Measurements from ENCODE around the gene GREB1.

The GREB1 gene

GRCh38 chr2:11613297-11613696 lies 79.5 kb downstream of the GREB1 start:
- DNase-seq: no peak

GRCh38 chr2:11615209-11615608 lies 81.4 kb downstream of the GREB1 start:
- no peak for DNase-seq

- DNase-seq: no peak
These were observed 82.3 kb downstream of the GREB1 start for GRCh38 chr2:11616097-11616687.

GRCh38 chr2:11616851-11617415 lies 83.1 kb downstream of the GREB1 start:
- no peak for DNase-seq

GRCh38 chr2:11617527-11617926 lies 83.7 kb downstream of the GREB1 start:
- DNase-seq: no peak

GRCh38 chr2:11617984-11618707 lies 84.3 kb downstream of the GREB1 start:
- no peak for DNase-seq

GRCh38 chr2:11618708-11619062 lies 84.8 kb downstream of the GREB1 start:
- no peak for DNase-seq

GRCh38 chr2:11621410-11621809 lies 87.6 kb downstream of the GREB1 start:
- DNase-seq: no peak

- peak; percentile 12 for DNase-seq
These were observed 88.8 kb downstream of the GREB1 start for GRCh38 chr2:11622611-11623010.

GRCh38 chr2:11624893-11625292 lies 91.0 kb downstream of the GREB1 start:
- no peak for DNase-seq

- no peak for DNase-seq
These were observed 91.8 kb downstream of the GREB1 start for GRCh38 chr2:11625671-11626070.

GRCh38 chr2:11628675-11629074 lies 94.8 kb downstream of the GREB1 start:
- DNase-seq: no peak

GRCh38 chr2:11629215-11629614 lies 95.4 kb downstream of the GREB1 start:
- DNase-seq: no peak

GRCh38 chr2:11629851-11630250 lies 96.0 kb downstream of the GREB1 start:
- no peak for DNase-seq

- DNase-seq: no peak
These were observed 97.0 kb downstream of the GREB1 start for GRCh38 chr2:11630855-11631254.

- DNase-seq: no peak
These were observed 97.6 kb downstream of the GREB1 start for GRCh38 chr2:11631462-11631861.

GRCh38 chr2:11633923-11634478 lies 100.2 kb downstream of the GREB1 start:
- DNase-seq: no peak

- no peak for DNase-seq
These were observed 100.7 kb downstream of the GREB1 start for GRCh38 chr2:11634584-11634983.

- DNase-seq: no peak
These were observed 101.3 kb downstream of the GREB1 start for GRCh38 chr2:11635141-11635540.

- no peak for DNase-seq
These were observed 102.9 kb downstream of the GREB1 start for GRCh38 chr2:11636593-11637295.

- no peak for DNase-seq
These were observed 103.7 kb downstream of the GREB1 start for GRCh38 chr2:11637546-11637945.

GRCh38 chr2:11639503-11639902 lies 105.7 kb downstream of the GREB1 start:
- DNase-seq: no peak

GRCh38 chr2:11640132-11640531 lies 106.3 kb downstream of the GREB1 start:
- DNase-seq: no peak

- no peak for DNase-seq
These were observed 109.1 kb downstream of the GREB1 start for GRCh38 chr2:11642972-11643371.

Measured in NCI-H226 (cell line).